ENCODE data around the gene MANEA. TPM values are rescaled to one million over a fixed set of nuclear protein-coding genes. Genes with fewer than 3 reads are reported as not detected.

The MANEA gene
- total RNA-seq, 1 experiment from 2014 or later = 8.3 TPM

DNA sequence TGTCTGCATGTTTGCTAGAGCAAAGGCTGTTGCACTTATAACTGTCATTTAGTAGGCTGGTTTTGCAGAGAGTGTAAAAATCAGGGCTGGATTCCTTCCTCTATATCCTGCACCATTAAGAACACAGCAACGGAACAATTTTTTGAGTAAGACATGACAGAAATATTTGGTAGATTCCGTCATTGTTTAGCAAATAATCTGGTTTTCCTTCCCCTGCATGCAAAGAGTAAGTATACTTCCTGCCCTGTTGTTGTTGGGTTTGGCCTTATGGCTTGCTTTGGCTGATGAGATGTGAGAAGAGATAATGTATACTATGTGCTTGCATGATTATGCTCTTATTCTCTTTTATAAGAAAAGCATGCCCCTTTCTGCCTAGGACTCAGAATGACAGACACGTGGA is 23.8 kb downstream of the MANEA start:
- Histone ChIP-seq H3K79me2 (ENCODE audit: insufficient read depth, low read length) (no peaks in the 10 kb centered on the region), H3K27me3 (ENCODE audit: insufficient read depth, low read length) (no peaks in the 10 kb centered on the region), H4K20me1 (ENCODE audit: control insufficient read depth, insufficient read depth, insufficient read length) (no peaks in the 10 kb centered on the region), H3K4me1 (ENCODE audit: insufficient read depth, low read length) (no peaks in the 10 kb centered on the region), H3K9ac (ENCODE audit: extremely low read depth, insufficient read length, low read length) (no peak overlapping the region), H3T11ph (ENCODE audit: low read length) (no peak overlapping the region), H2AK5ac (ENCODE audit: insufficient read length, low read length) (no peak overlapping the region), H3K79me1 (ENCODE audit: insufficient read depth, low read depth, low read length, poor library complexity, severe bottlenecking) (no peaks in the 10 kb centered on the region), H3K14ac (ENCODE audit: insufficient read depth, low read length) (no peak overlapping the region), H2BK15ac (ENCODE audit: low read depth, low read length) (no peak overlapping the region), H4K91ac (ENCODE audit: insufficient read length, low read depth, low read length) (no peak overlapping the region), H3K23ac (ENCODE audit: insufficient read length, low read depth, low read length) (no peak overlapping the region), H2AFZ (ENCODE audit: low read length) (no peak overlapping the region), H3K4me2 (ENCODE audit: insufficient read depth, insufficient read length, low read length) (no peak overlapping the region), H2BK5ac (ENCODE audit: insufficient read length, low read length) (no peak overlapping the region), H2BK120ac (ENCODE audit: low read depth, low read length, poor library complexity, severe bottlenecking) (no peak overlapping the region), H3K4ac (ENCODE audit: low read depth, low read length) (no peak overlapping the region), H2BK20ac (ENCODE audit: low read depth, low read length, poor library complexity, severe bottlenecking) (no peak overlapping the region), H2BK12ac (ENCODE audit: insufficient read length, low read depth, low read length) (no peak overlapping the region), H3K9me3 (ENCODE audit: control insufficient read depth, low read depth, low read length) (no peaks in the 10 kb centered on the region), H3K56ac (ENCODE audit: insufficient read length, low read depth, low read length) (no peak overlapping the region), H4K5ac (ENCODE audit: insufficient read length, low read depth, low read length) (no peak overlapping the region), H3K27ac (ENCODE audit: insufficient read length, low read depth, low read length) (no peak overlapping the region), H3K23me2 (ENCODE audit: insufficient read length, low read depth, low read length, poor library complexity, severe bottlenecking) (no peaks in the 10 kb centered on the region), H4K8ac (replicated peaks; ENCODE audit: insufficient read length, low read depth, low read length) (no peak overlapping the region), H3K18ac (ENCODE audit: insufficient read length, low read depth, low read length) (no peak overlapping the region)
- TF ChIP-seq, protein P1, sequence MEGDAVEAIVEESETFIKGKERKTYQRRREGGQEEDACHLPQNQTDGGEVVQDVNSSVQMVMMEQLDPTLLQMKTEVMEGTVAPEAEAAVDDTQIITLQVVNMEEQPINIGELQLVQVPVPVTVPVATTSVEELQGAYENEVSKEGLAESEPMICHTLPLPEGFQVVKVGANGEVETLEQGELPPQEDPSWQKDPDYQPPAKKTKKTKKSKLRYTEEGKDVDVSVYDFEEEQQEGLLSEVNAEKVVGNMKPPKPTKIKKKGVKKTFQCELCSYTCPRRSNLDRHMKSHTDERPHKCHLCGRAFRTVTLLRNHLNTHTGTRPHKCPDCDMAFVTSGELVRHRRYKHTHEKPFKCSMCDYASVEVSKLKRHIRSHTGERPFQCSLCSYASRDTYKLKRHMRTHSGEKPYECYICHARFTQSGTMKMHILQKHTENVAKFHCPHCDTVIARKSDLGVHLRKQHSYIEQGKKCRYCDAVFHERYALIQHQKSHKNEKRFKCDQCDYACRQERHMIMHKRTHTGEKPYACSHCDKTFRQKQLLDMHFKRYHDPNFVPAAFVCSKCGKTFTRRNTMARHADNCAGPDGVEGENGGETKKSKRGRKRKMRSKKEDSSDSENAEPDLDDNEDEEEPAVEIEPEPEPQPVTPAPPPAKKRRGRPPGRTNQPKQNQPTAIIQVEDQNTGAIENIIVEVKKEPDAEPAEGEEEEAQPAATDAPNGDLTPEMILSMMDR (conservative IDR thresholded peaks at IDR 0.05) = no peak
- Mint-ChIP-seq H3K4me3 (no peak overlapping the region), H3K4me1 (no peaks in the 10 kb centered on the region), H3K9me3 (no peaks in the 10 kb centered on the region), H3K27me3 (ENCODE audit: low read depth) (no peaks in the 10 kb centered on the region), H3K36me3 (ENCODE audit: insufficient read depth in 1 of 3, low read depth in 3 of 3) (0 out of 7 replicates have a peak, but pooled peaks cover 0 to 4% (median 0%) of the 10 kb centered on the region in 3 experiments), H3K27ac (no peak overlapping the region; a peak in 1 of 7 replicates)
- no CpG with 5 or more reads among the region's 3 CpGs for WGBS (ENCODE audit: extremely low coverage, insufficient read length, low lambda C conversion rate)
- DNase-seq = no peak
